H1 (cell line): ENCODE measurements around the gene ATP2C1. TPM values are rescaled to one million over a fixed set of nuclear protein-coding genes. Genes with fewer than 3 reads are reported as not detected.

Source experiments
- CTCF ChIA-PET: fragments of 300-600 bp; sonication (Branson Sonifier 250); formaldehyde crosslinking; loops from one replicate; lab custom pipeline; 2021; ENCODE audit not compliant: partially characterized antibody; lab: Charles Lee
- POLR2A ChIA-PET: fragments of 300-600 bp; sonication (Branson Sonifier 250); formaldehyde crosslinking; loops from one replicate; lab custom pipeline; 2021; ENCODE audit warnings: inconsistent platforms; ENCODE audit not compliant: partially characterized antibody; lab: Charles Lee
- DNase-seq, 2 experiments: peaks; one replicate each; pipeline versions ENCODE4 v3.0.0 to v3.0.0-alpha.2; 2010 to 2022; ENCODE audit warnings: low spot score in 2 of 2, low read depth in 1 of 2, mixed read lengths in 1 of 2
- FAIRE-seq: peaks from 2 replicates; lab custom pipeline; 2011; peaks lifted over from hg19 to GRCh38; lab: Jason Lieb, UNC
- H2AFZ ChIP-seq: 2 replicates; pipeline ENCODE4 v1.8.1; 2012; ENCODE audit warnings: low read length, inconsistent platforms
- H2AK5ac ChIP-seq: 2 replicates; pipeline ENCODE4 v1.6.1; 2013; ENCODE audit warnings: low read depth, low read length
- H2BK120ac ChIP-seq: replicated peaks from 2 replicates; pipeline ENCODE3; 2013; ENCODE audit warnings: low read depth, low read length, inconsistent platforms
- H2BK12ac ChIP-seq: 2 replicates; pipeline ENCODE4 v1.6.1; 2013; ENCODE audit warnings: low read depth, low read length
- H2BK15ac ChIP-seq: 2 replicates; pipeline ENCODE4 v1.6.1; 2013; ENCODE audit warnings: low read length
- H2BK20ac ChIP-seq: 2 replicates; pipeline ENCODE4 v1.6.1; 2013; ENCODE audit warnings: low read length
- H2BK5ac ChIP-seq: 2 replicates; pipeline ENCODE4 v1.6.1; 2013; ENCODE audit warnings: low read depth, low read length
- H3K14ac ChIP-seq: 2 replicates; pipeline ENCODE4 v1.6.1; 2013; ENCODE audit warnings: inconsistent platforms; ENCODE audit not compliant: insufficient read length
- H3K18ac ChIP-seq: 2 replicates; pipeline ENCODE4 v1.6.1; 2013; ENCODE audit warnings: low read length; ENCODE audit errors: extremely low read depth
- H3K23ac ChIP-seq: 2 replicates; pipeline ENCODE4 v1.6.1; 2013; ENCODE audit warnings: inconsistent platforms; ENCODE audit not compliant: insufficient read length
- H3K23me2 ChIP-seq: 2 replicates; pipeline ENCODE4 v1.6.1; 2013; ENCODE audit warnings: low read depth, low read length
- H3K27ac ChIP-seq: 2 replicates; pipeline ENCODE4 v1.6.1; 2011; ENCODE audit warnings: low read depth, low read length, inconsistent platforms
- H3K27me3 ChIP-seq, 4 experiments: replicated peaks in 1 of 4; 1 replicate in 1 of 4; 2 replicates in 3 of 4; pipeline versions ENCODE4 v1.6.1 to v1.8.1; 2011 to 2013; ENCODE audit warnings: low read length in 3 of 4, mild to moderate bottlenecking in 3 of 4, inconsistent platforms in 2 of 4, mixed read lengths in 2 of 4, moderate library complexity in 1 of 4; ENCODE audit not compliant: control insufficient read depth in 3 of 4, insufficient read depth in 3 of 4; ENCODE audit errors: extremely low read depth in 1 of 4
- H3K36me3 ChIP-seq, 4 experiments: 2 replicates each; pipeline versions ENCODE4 v1.6.1 to v1.8.1; 2011 to 2013; ENCODE audit warnings: mild to moderate bottlenecking in 4 of 4, low read length in 3 of 4, moderate library complexity in 2 of 4, control low read depth in 1 of 4, inconsistent platforms in 1 of 4; ENCODE audit not compliant: insufficient read depth in 4 of 4, control insufficient read depth in 2 of 4
- H3K4ac ChIP-seq: replicated peaks from 2 replicates; pipeline ENCODE3; 2013; ENCODE audit warnings: low read length, low read depth, mixed read lengths, inconsistent platforms; ENCODE audit not compliant: insufficient read length
- H3K4me1 ChIP-seq, 4 experiments: replicated peaks in 1 of 4; 1 replicate in 1 of 4; 2 replicates in 3 of 4; pipeline versions ENCODE4 v1.6.1 to v1.8.1; 2011 to 2013; ENCODE audit warnings: low read length in 3 of 4, inconsistent platforms in 2 of 4, mixed read lengths in 1 of 4; ENCODE audit not compliant: insufficient read depth in 4 of 4, control insufficient read depth in 3 of 4
- H3K4me2 ChIP-seq, 2 experiments: 2 replicates each; pipeline versions ENCODE4 v1.6.1 to v1.8.1; 2011 to 2013; ENCODE audit warnings: low read depth in 2 of 2, low read length in 2 of 2, control low read depth in 1 of 2, inconsistent platforms in 1 of 2, mild to moderate bottlenecking in 1 of 2; ENCODE audit not compliant: insufficient read depth in 1 of 2
- H3K4me3 ChIP-seq, 4 experiments: fragments of 200-600, 300-600 bp in 1 of 4; sonication (generic), shearing (Covaris generic), sonication (Bioruptor Twin) in 1 of 4; 2 replicates each; pipeline versions ENCODE4 v1.5.1 to v1.8.1; 2011 to 2016; ENCODE audit warnings: low read length in 4 of 4, low read depth in 3 of 4, control low read depth in 2 of 4, inconsistent platforms in 2 of 4, mild to moderate bottlenecking in 2 of 4, mixed read lengths in 1 of 4, moderate library complexity in 1 of 4; ENCODE audit not compliant: insufficient read depth in 2 of 4; ENCODE audit errors: extremely low read depth in 1 of 4
- H3K56ac ChIP-seq: replicated peaks from 2 replicates; pipeline ENCODE3; 2013; ENCODE audit warnings: low read depth, mild to moderate bottlenecking, mixed read lengths, low read length, inconsistent platforms; ENCODE audit not compliant: insufficient read length
- H3K79me1 ChIP-seq: 2 replicates; pipeline ENCODE4 v1.6.1; 2013; ENCODE audit warnings: low read depth, low read length, control low read depth
- H3K79me2 ChIP-seq, 2 experiments: 2 replicates each; pipeline versions ENCODE4 v1.6.1 to v1.8.1; 2012 to 2013; ENCODE audit warnings: low read length in 2 of 2, mild to moderate bottlenecking in 2 of 2, inconsistent platforms in 1 of 2; ENCODE audit not compliant: insufficient read depth in 2 of 2, control insufficient read depth in 1 of 2
- H3K9ac ChIP-seq, 4 experiments: replicated peaks in 1 of 4; 1 replicate in 1 of 4; 2 replicates in 3 of 4; pipeline versions ENCODE4 v1.6.1 to v1.8.1; 2011 to 2013; ENCODE audit warnings: low read depth in 3 of 4, low read length in 3 of 4, control low read depth in 2 of 4, mild to moderate bottlenecking in 2 of 4, moderate library complexity in 2 of 4, inconsistent platforms in 1 of 4; ENCODE audit errors: extremely low read depth in 1 of 4
- H3K9me3 ChIP-seq, 2 experiments: 2 replicates each; pipeline versions ENCODE4 v1.6.1 to v1.8.1; 2012 to 2013; ENCODE audit warnings: mild to moderate bottlenecking in 2 of 2, moderate library complexity in 2 of 2, control low read depth in 1 of 2, inconsistent platforms in 1 of 2, low read depth in 1 of 2, low read length in 1 of 2, mixed read lengths in 1 of 2; ENCODE audit not compliant: insufficient read depth in 2 of 2
- H4K20me1 ChIP-seq, 2 experiments: replicated peaks in 1 of 2; 2 replicates each; pipeline versions ENCODE3 to v1.8.1; 2011 to 2013; ENCODE audit warnings: inconsistent platforms in 2 of 2, low read length in 2 of 2, mild to moderate bottlenecking in 1 of 2; ENCODE audit not compliant: insufficient read depth in 2 of 2, control insufficient read depth in 1 of 2
- H4K5ac ChIP-seq: 2 replicates; pipeline ENCODE4 v1.6.1; 2013; ENCODE audit warnings: low read length, low read depth, mixed read lengths, inconsistent platforms; ENCODE audit not compliant: insufficient read length
- H4K8ac ChIP-seq: 2 replicates; pipeline ENCODE4 v1.8.0; 2013; ENCODE audit warnings: mild to moderate bottlenecking, moderate library complexity, low read length, inconsistent platforms; ENCODE audit not compliant: insufficient read depth; ENCODE audit errors: extremely low read depth
- H4K91ac ChIP-seq: replicated peaks from 2 replicates; pipeline ENCODE3; 2013; ENCODE audit warnings: low read length, mixed read lengths, inconsistent platforms; ENCODE audit not compliant: insufficient read length
- CHD2 ChIP-seq: IDR thresholded peaks from 2 replicates; pipeline ENCODE4 v1.6.1; 2012; ENCODE audit warnings: low read length, improper control_type of control experiment
- EP300 ChIP-seq, 2 experiments: IDR thresholded peaks; 1 replicate in 1 of 2; 2 replicates in 1 of 2; pipeline ENCODE4 v1.6.1; 2011 to 2012; ENCODE audit warnings: low read depth in 2 of 2, low read length in 2 of 2, mild to moderate bottlenecking in 2 of 2, borderline replicate concordance in 1 of 2, inconsistent platforms in 1 of 2, moderate library complexity in 1 of 2
- KDM4A ChIP-seq: IDR thresholded peaks from one replicate; pipeline ENCODE4 v1.7.1; 2012; ENCODE audit warnings: low read depth, mild to moderate bottlenecking, moderate library complexity, low read length, inconsistent platforms; ENCODE audit not compliant: severe bottlenecking
- KDM5A ChIP-seq: fragments of 200-600 bp; IDR thresholded peaks from 2 replicates; pipeline ENCODE4 v1.7.1; 2012; ENCODE audit warnings: mild to moderate bottlenecking, low read length, inconsistent platforms, mixed read lengths
- POLR2A ChIP-seq, 2 experiments: IDR thresholded peaks; 1 replicate in 1 of 2; 2 replicates in 1 of 2; pipeline ENCODE4 v1.6.1; 2011; ENCODE audit warnings: low read depth in 2 of 2, low read length in 2 of 2, mild to moderate bottlenecking in 2 of 2; ENCODE audit errors: control extremely low read depth in 1 of 2
- RFX5 ChIP-seq: IDR thresholded peaks from 2 replicates; pipeline ENCODE4 v1.6.1; 2011; ENCODE audit warnings: low read depth, low read length, improper control_type of control experiment, borderline replicate concordance
- SAP30 ChIP-seq: fragments of 300-600 bp; sonication (generic); IDR thresholded peaks from 2 replicates; pipeline ENCODE4 v1.7.1; 2012; ENCODE audit warnings: low read length, moderate library complexity, mild to moderate bottlenecking, inconsistent platforms; ENCODE audit not compliant: insufficient read depth, insufficient replicate concordance
- SP1 ChIP-seq: IDR thresholded peaks from 2 replicates; pipeline ENCODE4 v1.6.1; 2011; ENCODE audit warnings: low read depth, low read length
- TBP ChIP-seq: IDR thresholded peaks from 2 replicates; pipeline ENCODE4 v1.6.1; 2011; ENCODE audit warnings: low read depth, low read length, improper control_type of control experiment
- WGBS, 2 experiments: shearing (Covaris generic) in 1 of 2; methylation state at CpG; one replicate each; pipeline versions ENCODE4 v1.1.6 to v1.1.7; 2013 to 2015; ENCODE audit warnings: low lambda C conversion rate in 2 of 2, mixed read lengths in 2 of 2, inconsistent platforms in 1 of 2, low coverage in 1 of 2, missing lambda C conversion rate in 1 of 2; ENCODE audit not compliant: insufficient replicate concordance in 2 of 2, insufficient coverage in 1 of 2, insufficient read length in 1 of 2; ENCODE audit errors: extremely low coverage in 1 of 2, missing lambda C conversion rate in 1 of 2; 5-methylcytosine and 5-hydroxymethylcytosine counted together
- polyA plus RNA-seq, 7 experiments: library from polyadenylated mRNA; depleted of rRNA in 3 of 7; stranded (reverse) in 5 of 7; unstranded in 2 of 7; fragments of >200 nt in 5 of 7; fragments of 200-250 nt in 2 of 7; gene quantifications; 1 replicate in 5 of 7; 2 replicates in 1 of 7; 4 replicates in 1 of 7; pipeline versions ENCODE4 v1.2.1 to v1.2.3, GENCODE V29; 2011 to 2013; ENCODE audit warnings: missing spikeins in 2 of 7, mixed read lengths in 2 of 7
- total RNA-seq: library from RNA; stranded (reverse); fragmentation: NEBNext Ultra II Directional; extraction: Animal tissue kit (Norgen Biotek cat#: 25700); gene quantifications from 2 replicates; pipeline ENCODE4 v1.2.1, GENCODE V29; 2021
- TF ChIP-seq, protein P1 (sequence below): IDR thresholded peaks from 2 replicates; pipeline ENCODE4 v1.6.1; 2012; ENCODE audit warnings: low read length, inconsistent platforms
- TF ChIP-seq, protein P2 (sequence below): IDR thresholded peaks from 2 replicates; pipeline ENCODE4 v1.6.1; 2012; ENCODE audit warnings: inconsistent platforms

ATP2C1 gene
- total and polyA plus RNA-seq, 2 of the 8 experiments (the other 6 are each of a cell fraction or from before 2014, with no cell fraction given): 50.7 to 68.5 TPM

DNA sequence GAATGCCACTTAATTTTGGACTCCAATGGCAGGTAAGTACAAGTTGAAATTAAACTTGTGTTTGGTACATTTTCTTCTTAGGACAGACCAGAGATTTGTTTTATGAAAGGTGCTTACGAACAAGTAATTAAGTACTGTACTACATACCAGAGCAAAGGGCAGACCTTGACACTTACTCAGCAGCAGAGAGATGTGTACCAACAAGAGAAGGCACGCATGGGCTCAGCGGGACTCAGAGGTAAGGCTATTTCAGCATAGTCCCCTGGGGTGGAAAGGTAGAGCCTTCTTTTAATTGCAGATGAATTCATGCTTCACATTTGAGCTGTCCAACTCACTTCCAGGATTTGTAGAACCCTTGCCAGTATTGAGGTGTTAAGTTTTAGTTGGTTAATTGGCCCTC, 81.4 kb downstream of the ATP2C1 start:
- H3K79me1 ChIP-seq: 0 out of 2 replicates have a peak, but pooled peaks cover 2% of the 10 kb centered on the region
- 72% methylated on average over 3 of the region's 3 CpGs; no CpG with 5 or more reads in 1 of the 2 experiments for WGBS, 2 experiments
- H4K5ac ChIP-seq: no peak overlapping the region
- no peak overlapping the region for H3K4ac ChIP-seq
- no peak overlapping the region for H2BK20ac ChIP-seq
- no peak overlapping the region for H2BK15ac ChIP-seq
- no peak overlapping the region for H3K14ac ChIP-seq
- no peak overlapping the region for H2BK120ac ChIP-seq
- no peak for DNase-seq
- ChIA-PET POLR2A (interaction anchor here (0.6 kb wide), 1 partner anchor 31 kb away, joined by 3 read pairs; no protein-coding TSS in a partner anchor), CTCF (interaction anchor here (1.1 kb wide), 1 partner anchor 216 kb away, joined by 3 read pairs; no protein-coding TSS in a partner anchor)
- H3K9me3 ChIP-seq: no peaks in the 10 kb centered on the region
- H3K36me3 ChIP-seq: peaks cover 0 to 7% (median 2%) of the 10 kb centered on the region in 4 experiments; a peak in 4 of 8 replicates
- H3K4me3 ChIP-seq: no peak overlapping the region
- H3K23ac ChIP-seq: no peak overlapping the region
- FAIRE-seq: no peak
- peaks cover 0 to 3% of the 10 kb centered on the region in 2 experiments for H4K20me1 ChIP-seq
- H3K9ac ChIP-seq: no peak overlapping the region
- H3K4me2 ChIP-seq: no peak overlapping the region; a peak in 1 of 4 replicates
- no peak overlapping the region for H2BK12ac ChIP-seq
- no peak overlapping the region for H3K56ac ChIP-seq
- H2BK5ac ChIP-seq: no peak overlapping the region
- H3K27me3 ChIP-seq: no peaks in the 10 kb centered on the region
- no peaks in the 10 kb centered on the region; the same call in 1 of the 2 replicates for H3K23me2 ChIP-seq
- no peak overlapping the region for H4K91ac ChIP-seq
- H4K8ac ChIP-seq: no peak overlapping the region
- H3K27ac ChIP-seq: no peak overlapping the region
- H2AK5ac ChIP-seq: no peak overlapping the region
- no peaks in the 10 kb centered on the region for H3K79me2 ChIP-seq
- H2AFZ ChIP-seq: no peak overlapping the region
- H3K18ac ChIP-seq: no peak overlapping the region
- peaks cover 0 to 3% (median 2%) of the 10 kb centered on the region in 4 experiments; a peak in 3 of 7 replicates for H3K4me1 ChIP-seq
- TF ChIP-seq KDM5A (no peak), SAP30 (no peak), POLR2A (IDR thresholded peaks at IDR 0.05; ENCODE audit: control extremely low read depth in 1 of 2, low read depth in 2 of 2, low read length in 2 of 2) (no peak), RFX5 (no peak), CHD2 (no peak), SP1 (no peak), KDM4A (no peak), EP300 (IDR thresholded peaks at IDR 0.05; ENCODE audit: borderline replicate concordance in 1 of 2, low read depth in 2 of 2, low read length in 2 of 2) (no peak), TBP (no peak)
- TF ChIP-seq, protein P1, sequence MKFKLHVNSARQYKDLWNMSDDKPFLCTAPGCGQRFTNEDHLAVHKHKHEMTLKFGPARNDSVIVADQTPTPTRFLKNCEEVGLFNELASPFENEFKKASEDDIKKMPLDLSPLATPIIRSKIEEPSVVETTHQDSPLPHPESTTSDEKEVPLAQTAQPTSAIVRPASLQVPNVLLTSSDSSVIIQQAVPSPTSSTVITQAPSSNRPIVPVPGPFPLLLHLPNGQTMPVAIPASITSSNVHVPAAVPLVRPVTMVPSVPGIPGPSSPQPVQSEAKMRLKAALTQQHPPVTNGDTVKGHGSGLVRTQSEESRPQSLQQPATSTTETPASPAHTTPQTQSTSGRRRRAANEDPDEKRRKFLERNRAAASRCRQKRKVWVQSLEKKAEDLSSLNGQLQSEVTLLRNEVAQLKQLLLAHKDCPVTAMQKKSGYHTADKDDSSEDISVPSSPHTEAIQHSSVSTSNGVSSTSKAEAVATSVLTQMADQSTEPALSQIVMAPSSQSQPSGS: no peak
- TF ChIP-seq, protein P2, sequence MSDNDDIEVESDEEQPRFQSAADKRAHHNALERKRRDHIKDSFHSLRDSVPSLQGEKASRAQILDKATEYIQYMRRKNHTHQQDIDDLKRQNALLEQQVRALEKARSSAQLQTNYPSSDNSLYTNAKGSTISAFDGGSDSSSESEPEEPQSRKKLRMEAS: no peak
